AG09319 (cell line): ENCODE data around the gene HNF4A.

Source experiments
- DNase-seq: peaks from one replicate; pipeline ENCODE4 v3.0.0-alpha.2; 2010; ENCODE audit warnings: low read depth; ENCODE audit errors: extremely low read depth
- CTCF ChIP-seq: IDR thresholded peaks from 2 replicates; pipeline ENCODE4 v1.5.1; 2011; ENCODE audit warnings: low read depth, mild to moderate bottlenecking, inconsistent platforms, low read length, moderate library complexity

HNF4A gene

GRCh38 chr20:44382641-44383040 is 27.1 kb downstream of the HNF4A start:
- DNase-seq: no peak
- no peak for TF ChIP-seq CTCF

- DNase-seq: no peak
- peak; percentile 97 for TF ChIP-seq CTCF
Measured at GRCh38 chr20:44384423-44385027, 29.0 kb downstream of the HNF4A start.

- peak; percentile 82 for TF ChIP-seq CTCF
- DNase-seq: peak; percentile 27
Measured at GRCh38 chr20:44388466-44389023, 33.0 kb downstream of the HNF4A start.

GRCh38 chr20:44389871-44390270 is 34.4 kb downstream of the HNF4A start:
- DNase-seq: no peak
- no peak for TF ChIP-seq CTCF

- TF ChIP-seq CTCF: no peak
- no peak for DNase-seq
Measured at GRCh38 chr20:44390280-44390679, 34.8 kb downstream of the HNF4A start.

GRCh38 chr20:44392088-44392775 is 36.7 kb downstream of the HNF4A start:
- DNase-seq: no peak
- TF ChIP-seq CTCF: no peak
